Measurements from ENCODE around the gene MGAT4A.

GRCh38 chr2:98772536-98772935, 41.6 kb upstream of the MGAT4A start:
- TF ChIP-seq NFIC (IDR thresholded peaks at IDR 0.05; ENCODE audit: low read length): no peak
- no peak for TF ChIP-seq POLR2A (IDR thresholded peaks at IDR 0.05; ENCODE audit: insufficient read depth in 1 of 2, low read depth in 2 of 2, low read length in 2 of 2)
- no peak for TF ChIP-seq TARDBP (CRISPR knock-in tag; IDR thresholded peaks at IDR 0.05)
- TF ChIP-seq ZKSCAN1 (IDR thresholded peaks at IDR 0.05; ENCODE audit: low read length): no peak
- no peak for TF ChIP-seq CTCF (CRISPR knock-in tag; IDR thresholded peaks at IDR 0.05)
- TF ChIP-seq PHB2 (IDR thresholded peaks at IDR 0.05; ENCODE audit: partially characterized antibody): no peak
- no peak for TF ChIP-seq TCF7 (IDR thresholded peaks at IDR 0.05; ENCODE audit: low read depth)
- no peak for TF ChIP-seq ZNF142 (CRISPR knock-in tag; IDR thresholded peaks at IDR 0.05)
- no peak for TF ChIP-seq ZNF124 (CRISPR knock-in tag; IDR thresholded peaks at IDR 0.05)
